ENCODE results near the gene PRPF6. TPM values are rescaled to one million over a fixed set of nuclear protein-coding genes. Genes with fewer than 3 reads are reported as not detected.

The PRPF6 gene
- total RNA-seq, 1 donor from 2014 or later = 60.4 TPM

DNA sequence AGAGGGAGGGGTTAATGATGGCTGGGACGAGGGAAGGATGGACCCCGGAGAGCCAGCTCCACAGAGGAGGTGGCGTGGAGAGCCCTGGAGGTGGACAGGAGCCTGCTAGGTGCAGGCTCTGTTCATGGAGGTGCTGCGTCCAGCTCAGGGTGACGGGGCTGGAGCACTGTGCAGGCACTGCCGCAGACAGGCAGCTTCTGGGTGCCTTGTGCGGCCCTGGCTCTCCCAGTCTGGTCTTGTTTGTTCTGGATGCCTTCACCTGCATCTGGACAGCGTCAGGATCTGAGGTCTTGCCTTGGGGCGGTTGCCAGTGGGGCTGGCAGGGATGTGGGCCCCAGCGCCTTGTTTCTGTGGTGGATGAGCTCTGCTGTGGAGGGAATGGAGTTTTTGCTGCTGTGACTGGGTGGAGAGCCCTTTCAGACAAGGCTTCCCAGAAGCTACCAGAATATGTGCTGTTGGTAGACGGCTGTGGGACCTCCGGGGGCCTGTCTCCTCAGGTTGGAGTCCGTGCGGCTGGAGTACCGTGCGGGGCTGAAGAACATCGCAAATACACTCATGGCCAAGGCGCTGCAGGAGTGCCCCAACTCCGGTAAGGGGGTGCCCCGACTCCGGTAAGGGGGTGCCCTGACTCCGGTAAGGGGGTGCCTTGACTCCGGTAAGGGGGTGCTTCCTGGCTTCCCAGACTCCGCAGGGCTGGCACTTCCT is 47.2 kb downstream of the PRPF6 start:
- no peak for ATAC-seq
- DNase-seq (ENCODE audit: low spot score) = no peak
- intact Hi-C loops (cut with DNase I) = no loop called here

DNA sequence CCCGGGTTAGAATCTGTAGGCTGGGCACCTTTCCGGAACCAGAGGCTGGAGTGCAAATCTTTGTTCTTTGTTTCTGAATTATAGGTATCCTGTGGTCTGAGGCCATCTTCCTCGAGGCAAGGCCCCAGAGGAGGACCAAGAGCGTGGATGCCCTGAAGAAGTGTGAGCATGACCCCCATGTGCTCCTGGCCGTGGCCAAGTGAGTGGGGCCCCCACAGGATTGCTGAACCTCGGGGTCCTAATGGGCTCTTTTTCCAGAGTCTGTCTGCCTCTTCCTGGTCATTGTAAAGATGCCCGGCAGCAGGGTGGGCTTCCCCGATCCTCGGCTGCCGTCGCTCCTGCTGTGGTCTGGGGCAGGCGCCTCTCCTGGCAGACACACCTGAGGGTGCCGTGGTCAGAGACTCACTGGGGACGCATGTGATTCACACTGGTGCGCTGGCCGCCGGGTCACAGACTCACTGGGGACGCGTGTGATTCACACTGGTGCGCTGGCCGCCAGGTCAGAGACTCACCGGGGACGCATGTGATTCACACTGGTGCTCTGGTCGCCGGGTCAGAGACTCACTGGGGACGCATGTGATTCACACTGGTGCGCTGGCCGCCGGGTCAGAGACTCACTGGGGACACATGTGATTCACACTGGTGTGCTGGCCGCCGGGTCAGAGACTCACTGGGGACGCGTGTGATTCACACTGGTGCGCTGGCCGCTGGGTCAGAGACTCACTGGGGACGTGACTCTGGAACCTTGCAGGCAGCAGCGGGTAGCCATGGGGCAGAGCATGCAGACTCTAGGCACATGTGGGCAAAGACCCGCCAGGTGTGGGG is 48.6 kb downstream of the PRPF6 start:
- intact Hi-C loops (cut with DNase I) = no loop called here
- DNase-seq (ENCODE audit: low spot score) (no peak), ATAC-seq (no peak)

DNA sequence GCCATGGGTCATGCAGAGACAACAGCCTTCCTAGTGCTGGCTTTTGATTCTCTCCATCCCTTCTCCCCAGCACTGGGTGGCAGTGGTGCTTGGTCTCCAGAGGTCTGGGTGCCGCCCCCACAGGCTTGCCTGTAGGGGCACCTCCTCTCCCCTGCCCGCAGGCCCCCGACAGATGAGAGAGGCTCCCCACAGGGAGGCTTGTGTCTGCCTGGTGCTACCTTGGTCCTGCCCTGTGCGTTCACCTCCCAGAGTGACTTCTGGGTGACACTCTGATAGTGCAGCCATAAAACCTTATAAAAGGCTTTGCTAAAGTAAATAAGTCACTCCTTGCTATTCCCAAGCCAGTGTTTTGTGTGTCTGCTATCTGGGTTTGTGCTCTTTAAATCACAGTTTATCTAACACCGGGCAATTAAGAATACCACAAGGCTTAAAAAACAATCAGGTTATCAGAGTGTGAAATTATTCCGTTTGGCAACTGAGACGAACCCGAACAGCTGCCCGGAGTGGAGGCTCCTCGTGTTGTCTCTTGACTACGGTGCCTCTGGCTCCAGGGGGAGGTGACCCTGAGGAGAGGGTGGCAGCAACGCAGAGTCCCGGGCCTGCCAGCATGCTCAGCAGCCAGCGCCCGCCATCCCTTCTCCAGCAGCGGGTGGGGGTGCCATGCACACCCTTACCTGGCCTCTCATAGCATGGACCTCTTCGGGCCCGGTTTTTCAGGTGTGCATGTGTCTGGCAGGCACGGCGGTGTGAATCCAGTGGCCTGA is 49.6 kb downstream of the PRPF6 start:
- DNase-seq (ENCODE audit: low spot score) = no peak
- ATAC-seq = no peak
- intact Hi-C loops (cut with DNase I) = no loop called here

DNA sequence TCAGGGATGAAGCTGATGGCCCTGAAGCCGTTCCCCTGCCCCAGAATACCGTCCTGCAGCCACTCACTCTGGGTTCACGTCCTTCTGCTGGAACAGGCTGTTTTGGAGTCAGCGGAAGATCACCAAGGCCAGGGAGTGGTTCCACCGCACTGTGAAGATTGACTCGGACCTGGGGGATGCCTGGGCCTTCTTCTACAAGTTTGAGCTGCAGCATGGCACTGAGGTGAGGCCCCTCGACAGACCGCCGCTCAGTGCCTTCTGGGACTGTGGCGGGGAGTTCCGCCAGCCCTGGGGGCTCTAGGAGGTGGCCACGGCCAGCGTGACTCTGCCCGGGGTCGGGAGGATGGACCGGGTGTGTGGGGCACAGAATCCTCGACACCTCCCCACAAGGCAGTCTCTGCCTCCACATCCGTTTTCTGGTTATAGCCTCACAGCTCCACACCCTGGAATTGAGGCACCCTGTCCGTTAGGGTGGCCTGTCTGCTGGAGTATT is 50.9 kb downstream of the PRPF6 start:
- ATAC-seq (no peak), DNase-seq (ENCODE audit: low spot score) (no peak)
- intact Hi-C loops (cut with DNase I) = no loop called here

GRCh38 chr20:64032706-64033624 is 52.0 kb downstream of the PRPF6 start:
- ATAC-seq (no peak), DNase-seq (ENCODE audit: low spot score) (no peak)
- intact Hi-C loops (cut with DNase I) = no loop called here

DNA sequence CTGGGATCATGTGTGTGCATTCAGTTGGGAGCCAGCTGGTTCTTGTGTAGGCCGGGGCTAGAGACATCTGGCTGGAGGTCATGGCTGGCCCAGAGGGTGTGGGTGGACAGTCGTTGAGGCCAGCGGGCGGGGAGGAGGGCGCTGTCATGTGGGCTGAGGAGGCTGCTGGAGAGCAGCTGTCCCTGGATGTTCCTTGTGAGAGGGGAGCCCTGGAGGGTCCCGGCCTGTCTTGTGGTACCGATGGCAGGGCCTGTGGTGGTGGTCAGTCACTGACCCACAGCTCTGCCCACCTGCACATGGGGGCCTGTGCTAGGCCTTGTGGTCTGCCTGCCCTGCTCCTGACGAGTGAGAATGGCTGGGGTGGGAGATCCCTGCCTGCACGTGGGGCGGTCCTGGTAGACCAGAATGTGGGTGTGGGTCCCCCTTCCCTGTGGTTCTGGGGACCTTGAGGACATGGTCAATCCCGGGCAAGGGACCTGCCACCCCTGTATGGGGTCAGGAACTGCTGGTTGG is 53.1 kb downstream of the PRPF6 start:
- no peak for DNase-seq (ENCODE audit: low spot score)
- peak; percentile 73 for ATAC-seq
- intact Hi-C loops (cut with DNase I) = no loop called here

DNA sequence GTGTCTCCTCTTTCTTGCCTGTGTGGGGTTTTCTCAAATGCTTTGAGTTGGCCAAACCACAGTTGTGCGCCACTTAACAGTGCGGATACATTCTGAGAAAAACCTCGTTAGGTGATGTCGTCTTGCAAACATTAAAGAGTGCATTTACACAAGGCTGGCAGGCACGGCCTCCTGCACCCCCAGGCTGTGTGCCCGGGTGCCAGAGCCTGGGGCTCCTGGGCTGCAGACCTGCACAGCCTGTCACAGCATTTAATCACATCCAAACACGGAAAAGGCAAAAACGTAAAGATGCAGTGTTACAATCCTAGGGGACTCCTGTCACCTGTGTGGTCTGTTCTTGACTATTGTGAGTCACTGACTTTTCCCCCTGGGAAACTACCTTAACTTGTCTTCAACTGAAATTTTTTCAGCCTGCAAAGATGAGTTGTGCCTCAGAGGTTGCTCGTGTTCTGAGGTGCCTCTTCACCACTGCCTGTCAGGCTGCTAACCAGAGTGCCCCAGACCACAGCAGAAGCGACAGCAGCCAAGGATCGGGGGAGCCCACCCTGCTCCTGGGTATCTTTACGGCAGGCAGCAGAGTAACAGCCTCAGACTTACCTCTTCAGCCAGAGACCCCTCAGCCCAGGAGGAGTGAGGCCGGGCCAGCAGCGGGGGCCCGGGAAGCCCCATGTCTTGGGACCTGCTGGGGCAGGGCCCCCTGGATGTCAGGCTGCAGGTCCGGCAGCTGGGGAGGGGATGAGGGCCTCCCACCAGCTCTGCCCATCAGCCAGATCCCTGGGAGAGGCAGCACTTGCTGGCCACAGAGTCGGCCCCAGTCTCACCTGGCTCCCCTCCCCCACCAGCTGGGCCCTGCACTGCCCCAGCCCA is 54.4 kb downstream of the PRPF6 start:
- ATAC-seq (no peak), DNase-seq (ENCODE audit: low spot score) (no peak)
- intact Hi-C loops (cut with DNase I) = loop anchor here (5.0 kb wide), 1 partner anchor 82 kb away; no protein-coding TSS in a partner anchor

DNA sequence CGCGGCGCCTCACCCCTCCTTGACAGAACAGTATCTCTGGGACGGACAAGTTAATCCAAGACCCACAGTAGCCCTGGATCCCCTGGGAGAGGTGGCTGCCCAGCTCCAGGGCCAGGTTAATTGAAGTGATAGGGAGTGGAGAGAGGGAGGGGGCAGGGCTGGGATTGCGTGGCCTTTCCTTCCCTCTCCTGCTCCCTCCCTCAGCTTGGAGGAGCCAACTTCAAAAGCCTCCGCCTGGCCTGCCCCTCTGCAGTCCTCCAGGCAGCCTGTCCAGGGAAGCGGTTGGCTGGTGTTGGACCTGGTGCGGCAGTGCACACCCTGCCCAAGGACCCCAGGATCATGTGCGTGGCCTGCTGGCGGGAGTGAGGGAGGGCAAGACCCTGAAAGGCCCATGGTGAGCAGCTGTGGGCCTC is 55.0 kb downstream of the PRPF6 start, which contains the start of gene C20orf204:
Gene C20orf204, plus strand, starts transcription at position 250 of the 413 bp plus-strand sequence. Its CDS starts 142 bp downstream, at position 392.
- DNase-seq (ENCODE audit: low spot score) (no peak), ATAC-seq (no peak)
- intact Hi-C loops (cut with DNase I) = loop anchor here (5.0 kb wide), 1 partner anchor 81 kb away; no protein-coding TSS in a partner anchor

DNA sequence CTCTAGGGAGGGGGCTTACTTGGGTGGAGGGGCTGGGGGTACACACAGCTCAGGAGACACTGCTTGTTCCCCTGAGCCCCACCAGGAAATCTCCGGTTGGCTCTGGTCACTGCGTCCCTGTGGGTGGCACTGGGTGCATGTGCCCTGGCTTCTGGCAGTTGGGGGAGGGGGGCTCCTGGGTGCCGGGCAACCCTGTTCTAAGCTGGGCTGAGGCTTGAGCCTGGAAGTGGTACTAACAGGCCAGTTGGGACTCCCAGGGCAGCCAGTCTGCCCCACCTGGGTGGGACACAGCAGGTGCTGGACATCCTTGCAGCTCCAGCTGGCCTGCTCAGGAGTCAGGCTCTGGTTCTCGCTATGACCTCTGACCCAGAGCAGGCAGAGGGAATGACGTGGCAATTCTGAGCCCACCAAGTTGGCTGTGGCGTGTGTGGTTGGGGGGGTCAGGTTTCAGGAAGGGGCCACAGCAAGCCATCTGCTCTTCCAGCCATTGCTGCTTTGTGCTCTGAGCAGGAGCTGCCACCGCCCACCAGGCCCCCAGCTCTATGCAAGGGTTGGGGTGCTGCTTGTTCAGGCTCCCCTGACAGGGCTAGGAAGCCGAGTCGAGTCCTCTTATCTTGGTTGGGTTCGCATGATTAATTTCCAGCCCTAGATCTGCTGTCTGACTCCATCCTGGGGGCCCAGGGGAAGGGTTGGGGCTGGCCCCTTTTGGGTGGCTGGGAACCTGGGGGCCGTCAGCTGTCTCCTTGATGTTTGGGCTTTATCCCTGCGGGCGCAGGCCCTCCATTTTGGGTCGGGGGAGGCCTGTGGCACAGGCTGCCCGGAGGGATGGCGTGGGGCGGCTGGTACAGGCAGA is 55.6 kb downstream of the PRPF6 start:
- ATAC-seq (no peak), DNase-seq (ENCODE audit: low spot score) (no peak)
- intact Hi-C loops (cut with DNase I) = loop anchor here (5.0 kb wide), 1 partner anchor 81 kb away; no protein-coding TSS in a partner anchor

DNA sequence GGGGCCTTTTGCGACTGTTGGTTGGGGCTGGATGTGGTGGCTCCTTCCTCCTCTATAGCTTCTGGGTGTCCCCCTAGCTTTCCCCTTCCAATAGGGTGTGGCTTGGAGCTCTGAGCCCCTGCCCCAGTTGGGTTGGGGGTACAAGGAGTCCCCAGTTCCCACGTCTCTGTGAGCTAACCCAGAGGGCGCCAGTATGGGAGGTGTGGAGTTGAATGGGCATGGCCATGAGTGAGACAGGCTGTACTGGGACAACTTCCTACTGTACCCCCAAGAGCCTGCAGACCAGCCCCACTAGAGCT is 56.2 kb downstream of the PRPF6 start:
- ATAC-seq (no peak), DNase-seq (ENCODE audit: low spot score) (no peak)
- intact Hi-C loops (cut with DNase I) = loop anchor here (5.0 kb wide), 1 partner anchor 80 kb away; no protein-coding TSS in a partner anchor

DNA sequence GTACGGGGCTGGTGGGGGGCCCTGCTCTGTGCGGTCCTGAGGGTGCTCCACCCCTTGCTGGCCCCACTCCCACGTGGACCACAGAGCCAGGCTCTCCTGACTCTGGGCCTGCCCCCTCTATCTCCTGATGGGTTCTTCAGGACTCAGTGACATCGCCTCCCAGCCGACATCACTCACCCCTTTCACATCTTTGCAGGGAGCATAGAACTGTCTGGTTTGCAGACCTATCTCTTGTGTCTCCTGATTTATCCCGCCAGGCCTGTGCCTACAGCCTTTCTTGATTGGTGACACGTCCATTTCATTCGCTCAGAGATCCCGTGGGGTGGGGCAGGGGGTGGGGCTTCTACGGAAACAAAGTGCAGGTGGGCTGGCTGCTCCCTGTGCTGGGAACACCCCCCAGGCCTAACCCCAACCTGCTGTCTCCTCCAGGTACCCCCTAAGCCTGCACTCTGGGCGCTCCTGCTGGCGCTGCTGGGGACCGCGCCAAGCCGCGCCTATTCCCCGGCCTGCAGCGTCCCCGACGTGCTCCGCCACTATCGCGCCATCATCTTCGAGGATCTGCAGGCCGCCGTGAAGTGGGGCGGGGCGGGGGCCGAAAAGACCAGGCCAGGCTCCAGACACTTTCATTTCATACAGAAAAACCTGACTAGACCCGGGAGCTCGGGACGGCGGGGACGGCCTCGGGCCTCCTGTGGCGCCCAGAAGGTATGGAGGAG is 56.7 kb downstream of the PRPF6 start:
- ATAC-seq = no peak
- DNase-seq (ENCODE audit: low spot score) = no peak
- intact Hi-C loops (cut with DNase I) = loop anchor here (5.0 kb wide), 1 partner anchor 80 kb away; no protein-coding TSS in a partner anchor

DNA sequence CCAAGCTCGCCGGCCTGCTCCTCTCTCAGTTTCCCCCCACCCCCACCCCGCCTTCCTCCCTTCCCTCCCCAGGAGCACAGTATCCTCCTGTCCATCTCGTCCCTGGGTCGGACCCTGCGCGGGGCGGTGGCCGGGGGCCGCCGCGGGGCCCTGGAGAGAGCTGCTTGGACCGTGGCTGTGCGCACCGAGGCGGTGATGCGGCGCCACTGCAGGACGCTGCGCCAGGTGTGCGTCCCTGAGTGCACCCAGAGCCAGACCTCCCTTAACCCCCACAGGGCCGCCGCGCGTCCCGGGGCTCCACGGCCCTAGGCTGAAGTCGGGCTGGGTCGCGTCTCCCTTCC is 57.3 kb downstream of the PRPF6 start:
- ATAC-seq = no peak
- intact Hi-C loops (cut with DNase I) = loop anchor here (5.0 kb wide), 1 partner anchor 79 kb away; no protein-coding TSS in a partner anchor
- no peak for DNase-seq (ENCODE audit: low spot score)

DNA sequence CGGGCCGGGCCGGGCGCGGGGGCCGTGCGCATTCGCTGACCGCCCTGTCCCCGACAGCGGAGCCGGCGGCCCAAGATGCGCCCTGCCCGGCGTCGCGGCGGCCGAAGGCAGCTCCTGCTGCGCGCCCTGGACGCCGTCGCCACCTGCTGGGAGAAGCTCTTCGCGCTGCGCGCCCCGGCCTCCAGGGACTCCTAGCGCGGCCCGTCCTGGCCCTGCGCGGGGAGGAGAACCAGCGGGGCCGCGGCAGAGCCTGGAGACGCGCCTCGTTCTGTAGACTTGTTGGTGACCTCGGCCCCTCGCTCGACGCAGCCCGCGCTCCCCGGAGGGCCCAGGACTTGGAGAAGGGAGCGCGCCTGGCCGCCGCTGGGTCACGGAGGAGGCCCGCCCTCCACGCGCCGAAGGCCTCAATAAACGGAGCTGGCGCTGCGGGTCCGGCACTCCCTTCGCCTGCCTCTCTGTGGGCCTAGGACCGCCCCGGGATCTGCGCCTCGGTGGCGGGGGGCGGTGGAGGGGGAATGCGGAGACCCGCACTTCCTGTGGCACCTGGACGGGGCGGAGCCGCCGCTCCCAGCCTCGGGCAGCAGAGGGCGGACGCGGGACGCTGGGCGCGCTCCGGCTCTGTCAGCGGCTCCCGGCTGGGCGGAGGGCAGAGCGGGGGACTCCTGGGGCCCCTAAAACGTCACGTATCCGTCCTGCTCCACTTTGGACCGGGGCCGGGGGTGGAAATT is 57.8 kb downstream of the PRPF6 start:
- intact Hi-C loops (cut with DNase I) = loop anchor here (5.0 kb wide), 1 partner anchor 79 kb away; no protein-coding TSS in a partner anchor
- DNase-seq (ENCODE audit: low spot score) (peak; percentile 82), ATAC-seq (peak; percentile 75)

DNA sequence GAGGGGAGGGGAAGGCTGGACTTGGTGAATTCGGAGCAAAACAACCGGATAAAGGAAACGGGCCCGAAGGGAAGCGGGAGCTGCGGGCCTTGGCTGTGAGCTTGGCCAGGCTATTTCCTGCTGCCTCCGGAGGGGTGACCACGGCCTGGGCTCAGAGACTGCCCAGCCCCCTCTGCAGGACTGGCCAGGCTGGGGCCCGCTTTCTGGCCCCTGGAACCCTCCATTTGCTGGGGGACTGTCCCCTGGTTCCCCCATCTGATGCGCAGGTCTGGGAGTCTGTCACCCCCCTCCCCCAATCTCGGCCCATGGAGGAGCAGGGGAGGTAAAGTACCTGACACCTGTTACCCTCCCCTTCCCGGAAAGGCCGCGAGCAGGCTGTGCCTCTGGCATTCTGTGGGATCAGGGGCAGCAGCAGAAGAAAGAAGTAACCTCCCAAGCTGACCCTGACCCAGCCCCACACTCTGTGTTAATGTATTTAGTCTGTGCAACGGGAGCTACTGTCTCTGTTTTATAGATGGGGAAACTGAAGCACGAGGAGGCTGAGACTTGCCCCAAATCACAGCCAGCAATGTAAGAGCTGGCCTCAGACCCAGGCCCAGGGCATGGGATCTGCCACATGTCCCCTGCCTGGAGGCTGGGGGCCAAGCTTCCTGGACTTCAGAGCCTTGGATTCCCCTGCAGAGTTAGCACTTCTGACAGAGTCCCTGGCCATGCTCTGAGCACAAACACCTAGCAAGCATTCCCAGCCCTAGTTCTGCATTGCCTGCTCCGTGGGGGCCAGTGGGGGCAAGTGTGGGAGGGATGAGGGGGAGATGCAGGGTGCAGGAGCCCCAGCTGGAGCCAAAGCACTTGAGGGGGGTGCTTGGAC is 58.6 kb downstream of the PRPF6 start:
- peak; percentile 25 for ATAC-seq
- DNase-seq (ENCODE audit: low spot score) = no peak
- intact Hi-C loops (cut with DNase I) = loop anchor here (5.0 kb wide), 1 partner anchor 78 kb away; no protein-coding TSS in a partner anchor

All from sciatic nerve (tissue), 2 donors.